A673 (cell line): ENCODE measurements around the gene OSBP. TPM values are rescaled to one million over a fixed set of nuclear protein-coding genes. Genes with fewer than 3 reads are reported as not detected.
A peak's percentile ranks its signal among the peaks of the same experiment; 100 is the strongest.
"Not testable (repeated sequence)": the region's sequence is repeated elsewhere in the genome, so short reads cannot be mapped to it uniquely, and the experiment has no call there.

ENCODE experiments used
- BruUV-seq: library from RNA; stranded (reverse); fragments of 400-500 nt; replicated peaks from 2 replicates; lab custom pipeline; 2021; lab: Mats Ljungman, UMichigan
- CTCF ChIA-PET: fragments of 300-600 bp; sonication (Branson Sonifier 250); formaldehyde crosslinking; loops from one replicate; lab custom pipeline; 2022; ENCODE audit warnings: antibody characterized with exemption; lab: Charles Lee
- POLR2A ChIA-PET: fragments of 300-600 bp; sonication (Branson Sonifier 250); formaldehyde crosslinking; loops from one replicate; lab custom pipeline; 2022; ENCODE audit warnings: antibody characterized with exemption; ENCODE audit not compliant: low non-redundant PET; lab: Charles Lee
- DNase-seq: peaks from one replicate; pipeline ENCODE4 v3.0.0-alpha.2; 2015; ENCODE audit warnings: low spot score
- H3K27ac ChIP-seq: fragments of 200-600 bp; sonication (generic); 2 replicates; pipeline ENCODE4 v1.5.1; 2016; ENCODE audit warnings: mixed run types, low read depth, mild to moderate bottlenecking, mixed read lengths, antibody characterized with exemption, low read length; ENCODE audit not compliant: poor library complexity, severe bottlenecking
- H3K27me3 ChIP-seq: fragments of 200-600 bp; sonication (generic); replicated peaks from 2 replicates; pipeline ENCODE4 v1.6.1; 2017; ENCODE audit warnings: mixed run types, low read depth, mild to moderate bottlenecking, mixed read lengths, antibody characterized with exemption, low read length; ENCODE audit not compliant: insufficient read depth, poor library complexity
- H3K36me3 ChIP-seq: fragments of 200-600 bp; sonication (generic); 2 replicates; pipeline ENCODE4 v1.6.1; 2016; ENCODE audit warnings: mixed run types, mild to moderate bottlenecking, mixed read lengths, antibody characterized with exemption, low read length; ENCODE audit not compliant: insufficient read depth, poor library complexity, severe bottlenecking
- H3K4me1 ChIP-seq: fragments of 200-600 bp; sonication (generic); 2 replicates; pipeline ENCODE4 v1.6.1; 2017; ENCODE audit warnings: mixed run types, mild to moderate bottlenecking, mixed read lengths, antibody characterized with exemption, low read length; ENCODE audit not compliant: insufficient read depth, poor library complexity, severe bottlenecking
- H3K4me3 ChIP-seq: fragments of 200-600 bp; sonication (generic); 2 replicates; pipeline ENCODE4 v1.5.1; 2016; ENCODE audit warnings: low read depth, mixed run types, mild to moderate bottlenecking, mixed read lengths, low read length; ENCODE audit not compliant: poor library complexity, severe bottlenecking
- H3K9me3 ChIP-seq: fragments of 200-600 bp; sonication (generic); 2 replicates; pipeline ENCODE4 v1.6.1; 2016; ENCODE audit warnings: mixed run types, low read depth, mild to moderate bottlenecking, mixed read lengths, antibody characterized with exemption, low read length; ENCODE audit not compliant: poor library complexity, severe bottlenecking
- CTCF ChIP-seq: fragments of 300-800, 200-600 bp; sonication (generic); conservative IDR thresholded peaks from 2 replicates; pipeline ENCODE4 v1.5.1; 2017; ENCODE audit warnings: low read depth, mild to moderate bottlenecking, antibody characterized with exemption, low read length, moderate library complexity, mixed read lengths
- EZH2 ChIP-seq: fragments of 200-600 bp; sonication (generic); IDR thresholded peaks from 2 replicates; pipeline ENCODE4 v1.6.1; 2017; ENCODE audit warnings: borderline replicate concordance, low read depth, mild to moderate bottlenecking, mixed read lengths, antibody characterized with exemption, low read length; ENCODE audit not compliant: poor library complexity, severe bottlenecking
- intact Hi-C: fragments of 100-400 bp; cut with micrococcal nuclease; formaldehyde crosslinking; loops from one replicate; pipeline ENCODE4 v1.10.0; 2022; ENCODE audit not compliant: unreplicated experiment
- total RNA-seq: library from RNA; stranded (reverse); gene quantifications from 2 replicates; pipeline ENCODE4 v1.2.3, GENCODE V29; 2021

The OSBP gene
- total RNA-seq, 1 experiment from 2014 or later, result 40.7 TPM

GRCh38 chr11:59630493-59630892 is 14.9 kb upstream of the OSBP start:
- BruUV-seq, result no TSS peak

GRCh38 chr11:59629996-59630395 is 14.4 kb upstream of the OSBP start:
- no peaks in the 10 kb centered on the region for H3K9me3 ChIP-seq
- no peak for DNase-seq
- peaks cover 8% of the 10 kb centered on the region for H3K4me1 ChIP-seq
- ChIA-PET POLR2A (no interaction called here), CTCF (no interaction called here)
- no peak overlapping the region for H3K4me3 ChIP-seq
- no peaks in the 10 kb centered on the region for H3K27me3 ChIP-seq
- intact Hi-C loops, result loop anchor here (5.0 kb wide), 1 partner anchor 32 kb away; no protein-coding TSS in a partner anchor
- no peak overlapping the region for H3K27ac ChIP-seq
- no peaks in the 10 kb centered on the region for H3K36me3 ChIP-seq
- TF ChIP-seq CTCF (no peak), EZH2 (no peak)
- no TSS peak for BruUV-seq

More at GRCh38 chr11:59630493-59630892, 14.9 kb upstream of the OSBP start:
- H3K9me3 ChIP-seq, result no peaks in the 10 kb centered on the region
- no peak for TF ChIP-seq EZH2
- no peak for TF ChIP-seq CTCF
- H3K4me3 ChIP-seq, result no peak overlapping the region
- no peak for DNase-seq
- no peaks in the 10 kb centered on the region for H3K36me3 ChIP-seq
- ChIA-PET CTCF (no interaction called here), POLR2A (no interaction called here)
- no peaks in the 10 kb centered on the region for H3K27me3 ChIP-seq
- intact Hi-C loops, result no loop called here
- H3K27ac ChIP-seq, result peak overlapping the region; percentile 9
- H3K4me1 ChIP-seq, result peaks cover 8% of the 10 kb centered on the region

- CTCF ChIA-PET, H3K4me3 ChIP-seq, H3K9me3 ChIP-seq, H3K27me3 ChIP-seq, POLR2A ChIA-PET, H3K4me1 ChIP-seq, BruUV-seq, H3K36me3 ChIP-seq: not testable (repeated sequence)
- TF ChIP-seq CTCF, result peak; percentile 16; the same call in 1 of the 2 replicates
- intact Hi-C loops, result loop anchor here (5.0 kb wide), 1 partner anchor 35 kb away; no protein-coding TSS in a partner anchor
- peak overlapping the region; percentile 45 for H3K27ac ChIP-seq
- peak; percentile 42 for DNase-seq
These were observed 11.4 kb upstream of the OSBP start for GRCh38 chr11:59626969-59627368.
